Hepatocyte (in vitro differentiated cells): ENCODE results near the gene ACOXL. TPM values are rescaled to one million over a fixed set of nuclear protein-coding genes. Genes with fewer than 3 reads are reported as not detected.

ENCODE experiments used
- DNase-seq: peaks from one replicate; pipeline ENCODE4 v3.0.0-alpha.2; 2016; ENCODE audit warnings: low spot score
- H2AFZ ChIP-seq: fragments of 200-600 bp; sonication (generic); 2 replicates; pipeline ENCODE4 v1.6.0; 2016; ENCODE audit warnings: antibody characterized with exemption, mild to moderate bottlenecking
- H3K27ac ChIP-seq: fragments of 200-600 bp; sonication (generic); 2 replicates; pipeline ENCODE4 v1.5.1; 2016; ENCODE audit warnings: mild to moderate bottlenecking
- H3K27me3 ChIP-seq: fragments of 200-600 bp; sonication (generic); 2 replicates; pipeline ENCODE4 v1.6.1; 2016
- H3K36me3 ChIP-seq: fragments of 200-600 bp; sonication (generic); replicated peaks from 2 replicates; pipeline ENCODE4 v1.5.1; 2016; ENCODE audit warnings: low read depth; ENCODE audit not compliant: insufficient read depth
- H3K4me1 ChIP-seq: fragments of 200-600 bp; sonication (generic); 2 replicates; pipeline ENCODE4 v1.5.1; 2016; ENCODE audit warnings: mild to moderate bottlenecking, moderate library complexity; ENCODE audit not compliant: insufficient read depth
- H3K4me2 ChIP-seq: fragments of 200-600 bp; sonication (generic); 2 replicates; pipeline ENCODE4 v1.6.0; 2016
- H3K4me3 ChIP-seq: fragments of 200-600 bp; sonication (generic); 2 replicates; pipeline ENCODE4 v1.5.1; 2016; ENCODE audit warnings: mild to moderate bottlenecking
- H3K79me2 ChIP-seq: fragments of 200-600 bp; sonication (generic); 2 replicates; pipeline ENCODE4 v1.6.0; 2017; ENCODE audit warnings: mild to moderate bottlenecking
- H3K9me2 ChIP-seq: fragments of 200-600 bp; sonication (generic); replicated peaks from 2 replicates; pipeline ENCODE4 v1.6.0; 2017; ENCODE audit warnings: mild to moderate bottlenecking; ENCODE audit not compliant: insufficient read depth
- H3K9me3 ChIP-seq: fragments of 200-600 bp; sonication (generic); 2 replicates; pipeline ENCODE4 v1.5.1; 2016; ENCODE audit warnings: low read depth, mild to moderate bottlenecking
- H4K20me1 ChIP-seq: fragments of 200-600 bp; sonication (generic); 2 replicates; pipeline ENCODE4 v1.6.0; 2016; ENCODE audit warnings: mild to moderate bottlenecking; ENCODE audit not compliant: insufficient read depth, poor library complexity, severe bottlenecking
- EZH2 ChIP-seq: fragments of 200-600 bp; sonication (generic); IDR thresholded peaks from 2 replicates; pipeline ENCODE4 v1.6.1; 2016; ENCODE audit warnings: antibody characterized with exemption, mild to moderate bottlenecking, borderline replicate concordance
- EZH2phosphoT487 ChIP-seq: fragments of 200-600 bp; sonication (generic); IDR thresholded peaks from one replicate; pipeline ENCODE4 v1.6.1; 2018; ENCODE audit warnings: antibody characterized with exemption, mild to moderate bottlenecking, low read depth, moderate library complexity; ENCODE audit not compliant: unreplicated experiment, severe bottlenecking
- WGBS: methylation state at CpG from one replicate; pipeline ENCODE4 v1.1.6; 2016; ENCODE audit warnings: low lambda C conversion rate; ENCODE audit errors: missing lambda C conversion rate; 5-methylcytosine and 5-hydroxymethylcytosine counted together
- polyA plus RNA-seq: library from polyadenylated mRNA; unstranded; fragments of >200 nt; fragmentation: Nextera tagmentation; extraction: Ambion mirVana; gene quantifications from 2 replicates; pipeline ENCODE4 v1.2.1, GENCODE V29; 2016
- total RNA-seq: library from RNA; depleted of rRNA; stranded (reverse); fragments of >200 nt; gene quantifications from 2 replicates; pipeline ENCODE4 v1.2.3, GENCODE V29; 2014
- TF ChIP-seq, protein P1 (sequence below): fragments of 200-600 bp; sonication (generic); IDR thresholded peaks from 2 replicates; pipeline ENCODE4 v1.5.1; 2016; ENCODE audit warnings: antibody characterized with exemption, mild to moderate bottlenecking; ENCODE audit not compliant: poor library complexity

The ACOXL gene
- total and polyA plus RNA-seq, 2 experiments from 2014 or later: 0.23 to 1.1 TPM

GRCh38 chr2:111116843-111117597 is 384.6 kb downstream of the ACOXL start:
- peaks cover 30% of the 10 kb centered on the region for H3K4me1 ChIP-seq
- H3K27me3 ChIP-seq: peaks cover 32% of the 10 kb centered on the region
- H4K20me1 ChIP-seq: peaks cover 11% of the 10 kb centered on the region
- H3K4me2 ChIP-seq: peak overlapping the region; percentile 94
- peak; percentile 88 for DNase-seq
- no peak overlapping the region for H3K27ac ChIP-seq
- no peaks in the 10 kb centered on the region for H3K9me3 ChIP-seq
- no peaks in the 10 kb centered on the region for H3K9me2 ChIP-seq
- H3K79me2 ChIP-seq: peaks cover 11% of the 10 kb centered on the region
- 15% methylated on average over 28 of the region's 30 CpGs for WGBS
- no peak overlapping the region for H2AFZ ChIP-seq
- no peaks in the 10 kb centered on the region for H3K36me3 ChIP-seq
- no peak for TF ChIP-seq EZH2phosphoT487
- TF ChIP-seq, protein P1, sequence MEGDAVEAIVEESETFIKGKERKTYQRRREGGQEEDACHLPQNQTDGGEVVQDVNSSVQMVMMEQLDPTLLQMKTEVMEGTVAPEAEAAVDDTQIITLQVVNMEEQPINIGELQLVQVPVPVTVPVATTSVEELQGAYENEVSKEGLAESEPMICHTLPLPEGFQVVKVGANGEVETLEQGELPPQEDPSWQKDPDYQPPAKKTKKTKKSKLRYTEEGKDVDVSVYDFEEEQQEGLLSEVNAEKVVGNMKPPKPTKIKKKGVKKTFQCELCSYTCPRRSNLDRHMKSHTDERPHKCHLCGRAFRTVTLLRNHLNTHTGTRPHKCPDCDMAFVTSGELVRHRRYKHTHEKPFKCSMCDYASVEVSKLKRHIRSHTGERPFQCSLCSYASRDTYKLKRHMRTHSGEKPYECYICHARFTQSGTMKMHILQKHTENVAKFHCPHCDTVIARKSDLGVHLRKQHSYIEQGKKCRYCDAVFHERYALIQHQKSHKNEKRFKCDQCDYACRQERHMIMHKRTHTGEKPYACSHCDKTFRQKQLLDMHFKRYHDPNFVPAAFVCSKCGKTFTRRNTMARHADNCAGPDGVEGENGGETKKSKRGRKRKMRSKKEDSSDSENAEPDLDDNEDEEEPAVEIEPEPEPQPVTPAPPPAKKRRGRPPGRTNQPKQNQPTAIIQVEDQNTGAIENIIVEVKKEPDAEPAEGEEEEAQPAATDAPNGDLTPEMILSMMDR: peak; percentile 89
- H3K4me3 ChIP-seq: peak overlapping the region; percentile 4

- TF ChIP-seq EZH2phosphoT487 (peak; percentile 31), EZH2 (no peak)
- DNase-seq: peak; percentile 60
- Histone ChIP-seq H3K27ac (peak overlapping the region; percentile 21), H3K9me2 (no peaks in the 10 kb centered on the region), H3K4me2 (peak overlapping the region; percentile 94), H3K4me1 (peaks cover 30% of the 10 kb centered on the region), H3K9me3 (no peaks in the 10 kb centered on the region), H3K79me2 (peaks cover 15% of the 10 kb centered on the region), H3K27me3 (peaks cover 32% of the 10 kb centered on the region), H3K36me3 (no peaks in the 10 kb centered on the region), H3K4me3 (peak overlapping the region; percentile 4), H4K20me1 (peaks cover 15% of the 10 kb centered on the region), H2AFZ (peak overlapping the region; percentile 81)
- 5% methylated on average over 61 of the region's 64 CpGs for WGBS
Observed at GRCh38 chr2:111117598-111118480, 385.5 kb downstream of the ACOXL start.

GRCh38 chr2:111118481-111118980 is 386.2 kb downstream of the ACOXL start:
- WGBS: 15% methylated on average over 28 of the region's 33 CpGs
- peak; percentile 18 for DNase-seq
- Histone ChIP-seq H3K27me3 (peaks cover 32% of the 10 kb centered on the region), H3K4me2 (peak overlapping the region; percentile 94), H3K9me2 (no peaks in the 10 kb centered on the region), H3K36me3 (no peaks in the 10 kb centered on the region), H3K79me2 (peaks cover 21% of the 10 kb centered on the region), H4K20me1 (peaks cover 22% of the 10 kb centered on the region), H3K9me3 (no peaks in the 10 kb centered on the region), H3K27ac (peak overlapping the region; percentile 21), H2AFZ (peak overlapping the region; percentile 81), H3K4me3 (peak overlapping the region; percentile 4), H3K4me1 (peaks cover 31% of the 10 kb centered on the region)
- TF ChIP-seq EZH2: no peak
- TF ChIP-seq EZH2phosphoT487: no peak

DNA sequence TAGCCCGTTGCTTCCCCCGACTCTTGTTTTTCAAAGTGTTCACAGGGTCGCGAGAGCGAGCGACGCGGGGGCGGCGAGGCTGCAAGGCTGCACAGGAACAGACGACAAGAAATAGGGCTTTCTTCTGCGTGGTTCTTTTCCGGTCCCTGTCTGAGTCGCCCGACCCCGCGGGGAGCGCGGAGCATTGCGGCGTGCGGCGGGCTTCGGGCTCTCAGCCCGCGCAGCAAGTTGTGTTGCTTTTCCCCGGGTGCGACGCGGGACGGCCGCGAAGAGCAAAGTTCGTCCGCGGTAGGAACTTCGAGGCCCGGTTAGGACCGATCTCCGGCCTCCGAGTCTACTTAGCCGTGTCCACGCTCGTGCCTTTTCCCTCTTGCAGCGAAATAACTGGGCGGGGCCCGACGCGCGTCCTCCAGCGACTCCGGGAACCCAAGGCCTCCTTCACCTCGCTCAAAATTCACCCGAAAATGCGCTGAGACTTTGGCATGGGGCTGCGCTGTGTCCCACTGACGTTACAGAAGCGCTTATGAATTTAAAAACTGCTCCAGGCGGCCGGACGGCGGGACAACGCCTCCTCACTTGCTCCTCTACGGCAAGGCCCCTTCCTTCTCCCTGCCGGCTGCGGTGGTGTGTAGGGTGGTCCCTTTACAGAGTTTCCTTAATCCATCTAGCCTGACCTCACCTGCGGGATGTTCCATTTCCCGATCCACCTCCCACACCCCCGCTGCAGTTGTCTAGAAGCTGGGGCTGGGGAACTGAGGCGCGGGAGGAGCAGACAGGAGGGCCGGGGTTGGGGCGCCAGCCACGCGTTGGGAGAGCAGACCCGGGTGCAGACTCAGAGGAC is 386.8 kb downstream of the ACOXL start:
- no peaks in the 10 kb centered on the region for H3K36me3 ChIP-seq
- H3K27me3 ChIP-seq: peaks cover 32% of the 10 kb centered on the region
- WGBS: 11% methylated on average over 76 of the region's 76 CpGs
- H3K9me2 ChIP-seq: no peaks in the 10 kb centered on the region
- DNase-seq: peak; percentile 48
- TF ChIP-seq, protein P1: no peak
- TF ChIP-seq EZH2phosphoT487 (peak; percentile 28), EZH2 (peak; percentile 96)
- peaks cover 29% of the 10 kb centered on the region for H4K20me1 ChIP-seq
- H3K79me2 ChIP-seq: peaks cover 27% of the 10 kb centered on the region
- H2AFZ ChIP-seq: peak overlapping the region; percentile 81
- peak overlapping the region; percentile 94 for H3K4me2 ChIP-seq
- peaks cover 37% of the 10 kb centered on the region for H3K4me1 ChIP-seq
- H3K9me3 ChIP-seq: no peaks in the 10 kb centered on the region
- H3K27ac ChIP-seq: no peak overlapping the region
- H3K4me3 ChIP-seq: peak overlapping the region; percentile 15
